ENCODE results near the gene PTPRT. TPM values are rescaled to one million over a fixed set of nuclear protein-coding genes. Genes with fewer than 3 reads are reported as not detected.

PTPRT gene
- total RNA-seq, 4 donors from 2014 or later, result 0.57 to 2.0 (median 0.83) TPM

GRCh38 chr20:43170771-43171170, 18.9 kb downstream of the PTPRT start:
- TF ChIP-seq, protein P1, sequence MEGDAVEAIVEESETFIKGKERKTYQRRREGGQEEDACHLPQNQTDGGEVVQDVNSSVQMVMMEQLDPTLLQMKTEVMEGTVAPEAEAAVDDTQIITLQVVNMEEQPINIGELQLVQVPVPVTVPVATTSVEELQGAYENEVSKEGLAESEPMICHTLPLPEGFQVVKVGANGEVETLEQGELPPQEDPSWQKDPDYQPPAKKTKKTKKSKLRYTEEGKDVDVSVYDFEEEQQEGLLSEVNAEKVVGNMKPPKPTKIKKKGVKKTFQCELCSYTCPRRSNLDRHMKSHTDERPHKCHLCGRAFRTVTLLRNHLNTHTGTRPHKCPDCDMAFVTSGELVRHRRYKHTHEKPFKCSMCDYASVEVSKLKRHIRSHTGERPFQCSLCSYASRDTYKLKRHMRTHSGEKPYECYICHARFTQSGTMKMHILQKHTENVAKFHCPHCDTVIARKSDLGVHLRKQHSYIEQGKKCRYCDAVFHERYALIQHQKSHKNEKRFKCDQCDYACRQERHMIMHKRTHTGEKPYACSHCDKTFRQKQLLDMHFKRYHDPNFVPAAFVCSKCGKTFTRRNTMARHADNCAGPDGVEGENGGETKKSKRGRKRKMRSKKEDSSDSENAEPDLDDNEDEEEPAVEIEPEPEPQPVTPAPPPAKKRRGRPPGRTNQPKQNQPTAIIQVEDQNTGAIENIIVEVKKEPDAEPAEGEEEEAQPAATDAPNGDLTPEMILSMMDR (IDR thresholded peaks at IDR 0.05; ENCODE audit: low read depth), result no peak

GRCh38 chr20:43167615-43168014, 22.1 kb downstream of the PTPRT start:
- TF ChIP-seq, protein P1 (IDR thresholded peaks at IDR 0.05; ENCODE audit: low read depth), result no peak

DNA sequence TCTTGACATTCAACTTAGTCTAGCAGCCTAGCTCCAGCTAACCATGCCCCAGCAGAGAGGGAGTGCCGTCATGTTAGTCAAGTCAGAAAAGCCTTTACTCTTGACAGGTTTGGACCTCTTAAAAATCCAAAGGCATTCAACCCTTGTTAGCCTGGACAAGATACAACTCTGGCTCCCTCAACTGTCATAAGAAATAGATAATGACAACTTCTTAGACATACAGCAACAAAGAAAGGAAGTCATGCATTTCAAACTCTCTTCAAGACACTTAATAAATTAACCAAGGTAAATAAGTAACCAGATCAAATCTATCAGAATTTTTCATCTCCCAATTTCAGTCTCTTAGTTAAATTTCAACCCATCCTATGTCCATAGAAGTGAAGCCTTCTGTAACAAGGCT, 22.7 kb downstream of the PTPRT start:
- TF ChIP-seq, protein P1 (IDR thresholded peaks at IDR 0.05; ENCODE audit: low read depth), result no peak

GRCh38 chr20:43165611-43166010, 24.1 kb downstream of the PTPRT start:
- TF ChIP-seq, protein P1 (IDR thresholded peaks at IDR 0.05; ENCODE audit: low read depth), result no peak

DNA sequence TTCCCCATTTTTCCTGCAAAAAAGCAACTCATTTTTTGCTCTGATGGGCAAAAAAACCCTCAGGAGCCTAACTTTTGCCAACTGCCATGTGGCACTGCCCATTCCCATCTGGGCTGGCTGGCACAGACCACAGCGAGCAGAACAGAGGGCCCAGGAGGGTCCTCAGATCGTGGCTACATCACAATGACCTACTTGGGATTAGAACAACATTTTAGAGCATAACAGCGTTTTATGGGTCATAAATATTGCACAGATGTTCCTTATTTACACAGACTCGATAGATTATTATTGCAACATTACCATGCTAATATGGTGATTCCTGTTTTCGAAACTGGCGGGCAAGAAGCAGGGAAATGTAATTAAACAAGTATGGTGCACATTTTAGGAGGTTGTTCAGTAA, 28.0 kb downstream of the PTPRT start:
- TF ChIP-seq, protein P1 (IDR thresholded peaks at IDR 0.05; ENCODE audit: low read depth), result no peak

GRCh38 chr20:43160941-43161340, 28.8 kb downstream of the PTPRT start:
- TF ChIP-seq, protein P1 (IDR thresholded peaks at IDR 0.05; ENCODE audit: low read depth), result no peak

- TF ChIP-seq, protein P1 (IDR thresholded peaks at IDR 0.05; ENCODE audit: low read depth), result no peak
These were observed 29.7 kb downstream of the PTPRT start for GRCh38 chr20:43159994-43160393.
